Gastrocnemius medialis (tissue), 4 donors: ENCODE measurements around the gene JMJD1C. TPM values are rescaled to one million over a fixed set of nuclear protein-coding genes. Genes with fewer than 3 reads are reported as not detected.
A peak's percentile ranks its signal among the peaks of the same experiment; 100 is the strongest.

ENCODE experiments used
- ATAC-seq, 2 donors: fragments of 150-250 bp; one replicate each; pipeline ENCODE4 v1.9.1; 2016
- DNase-seq, 2 donors: peaks; one replicate each; pipeline ENCODE4 v3.0.0-alpha.2; 2019
- H3K27ac ChIP-seq, 4 donors: fragments of 200-600 bp; sonication (generic); 1 replicate in 1 of 4; 2 replicates in 3 of 4; pipeline ENCODE4 v1.5.1; 2016 to 2018; ENCODE audit warnings: mild to moderate bottlenecking in 2 of 4, moderate library complexity in 1 of 4
- H3K27me3 ChIP-seq, 3 donors: fragments of 200-600 bp; sonication (generic) in 2 of 3; 1 replicate in 1 of 3; 2 replicates in 2 of 3; pipeline versions ENCODE4 v1.5.1 to v1.6.0; 2016 to 2019; ENCODE audit warnings: mild to moderate bottlenecking in 1 of 3, moderate library complexity in 1 of 3
- H3K36me3 ChIP-seq, 2 donors: fragments of 200-600 bp; sonication (generic) in 1 of 2; one replicate each; pipeline ENCODE4 v1.5.1; 2017 to 2018
- H3K4me1 ChIP-seq, 2 donors: fragments of 200-600 bp; sonication (generic) in 1 of 2; one replicate each; pipeline ENCODE4 v1.5.1; 2016 to 2017; ENCODE audit warnings: mild to moderate bottlenecking in 2 of 2
- H3K4me3 ChIP-seq, 4 donors: fragments of 200-600 bp; sonication (generic) in 3 of 4; 1 replicate in 1 of 4; 2 replicates in 3 of 4; pipeline ENCODE4 v1.5.1; 2016 to 2019; ENCODE audit warnings: mild to moderate bottlenecking in 2 of 4
- H3K9me3 ChIP-seq, 3 donors: fragments of 200-600 bp; sonication (generic) in 2 of 3; 1 replicate in 1 of 3; 2 replicates in 2 of 3; pipeline ENCODE4 v1.5.1; 2016 to 2019
- CTCF ChIP-seq, 5 experiments: fragments of 450-650 bp in 3 of 5; fragments of 200-600 bp in 2 of 5; sonication (generic) in 2 of 5; IDR thresholded peaks in 4 of 5; conservative IDR thresholded peaks in 1 of 5; 1 replicate in 4 of 5; 2 replicates in 1 of 5; pipeline ENCODE4 v1.5.1; 2016 to 2019; ENCODE audit warnings: antibody characterized with exemption in 5 of 5, mild to moderate bottlenecking in 3 of 5, moderate library complexity in 3 of 5
- POLR2A ChIP-seq, 2 donors: fragments of 450-650 bp; IDR thresholded peaks; one replicate each; pipeline ENCODE4 v1.6.1; 2017; ENCODE audit warnings: antibody characterized with exemption in 2 of 2, mild to moderate bottlenecking in 2 of 2, moderate library complexity in 2 of 2
- in situ Hi-C, 4 donors: fragments of 200-750 bp; cut with MboI; loops; one replicate each; pipeline versions ENCODE4 v1.15.0 to v1.8.0; 2017; ENCODE audit warnings: low sequenced_read_pairs in 4 of 4
- intact Hi-C: fragments of 100-400 bp; cut with DNase I; formaldehyde crosslinking; loops from one replicate; pipeline ENCODE4 v1.15.1; 2023; ENCODE audit warnings: low total_unique reads
- total RNA-seq, 4 donors: library from RNA; depleted of rRNA; stranded (reverse); fragments of >200 nt; gene quantifications; one replicate each; pipeline versions ENCODE4 v1.1.0 to v1.2.3, GENCODE V29; 2016

The JMJD1C gene
- total RNA-seq, 4 donors from 2014 or later = 22.5 to 74.1 (median 46.9) TPM

DNA sequence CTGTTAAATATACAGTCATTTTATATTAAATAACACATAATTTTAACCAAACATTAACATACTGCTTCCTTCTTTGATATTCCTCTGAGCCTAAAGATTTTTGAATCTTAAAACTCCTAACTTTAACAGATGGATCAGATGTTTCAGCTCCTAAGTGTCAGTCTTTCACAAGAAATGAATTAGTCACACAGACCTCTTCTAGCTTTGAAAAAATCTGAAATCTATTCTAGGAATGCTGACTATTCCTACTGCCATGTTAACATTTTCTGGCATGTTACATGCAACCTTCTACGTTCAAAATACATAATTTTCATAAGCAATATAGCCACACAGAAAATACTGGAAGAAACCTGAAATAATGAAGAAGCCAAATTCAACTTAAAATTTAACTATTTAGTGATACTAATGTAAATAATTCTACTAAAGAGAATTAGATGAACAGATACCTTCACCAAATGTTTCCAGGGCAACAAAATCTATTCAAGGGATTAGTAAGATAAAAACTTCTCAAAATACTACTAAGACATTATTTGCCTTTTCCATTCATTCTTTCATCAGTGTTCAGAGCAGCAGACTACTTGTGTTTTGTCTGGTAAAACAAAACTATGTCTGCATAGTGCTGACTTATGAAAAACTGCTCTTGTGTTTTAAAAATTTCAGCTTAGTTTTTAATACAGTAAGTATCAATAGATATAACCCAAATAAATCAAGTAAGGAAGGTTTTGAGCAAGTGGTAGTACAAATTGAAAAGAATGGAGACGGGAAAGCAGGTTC, 9.2 kb downstream of the JMJD1C start:
- no peak overlapping the region for H3K4me3 ChIP-seq
- no peaks in the 10 kb centered on the region for H3K27me3 ChIP-seq
- in situ Hi-C loops (loop anchor here in 1 of 4 donors (25.0 kb wide), 1 partner anchor 244 kb away; no protein-coding TSS in a partner anchor), intact Hi-C loops (no loop called here)
- DNase-seq (no peak), ATAC-seq (peak; percentile 30 to 68)
- TF ChIP-seq POLR2A (IDR thresholded peaks at IDR 0.05) (no peak), CTCF (IDR thresholded peaks at IDR 0.05 in 4 of 5, conservative IDR thresholded peaks at IDR 0.05 in 1 of 5) (no peak)
- H3K4me1 ChIP-seq = peaks cover 17 to 18% of the 10 kb centered on the region in 2 donors
- no peaks in the 10 kb centered on the region for H3K9me3 ChIP-seq
- H3K27ac ChIP-seq = no peak overlapping the region
- H3K36me3 ChIP-seq = no peaks in the 10 kb centered on the region

DNA sequence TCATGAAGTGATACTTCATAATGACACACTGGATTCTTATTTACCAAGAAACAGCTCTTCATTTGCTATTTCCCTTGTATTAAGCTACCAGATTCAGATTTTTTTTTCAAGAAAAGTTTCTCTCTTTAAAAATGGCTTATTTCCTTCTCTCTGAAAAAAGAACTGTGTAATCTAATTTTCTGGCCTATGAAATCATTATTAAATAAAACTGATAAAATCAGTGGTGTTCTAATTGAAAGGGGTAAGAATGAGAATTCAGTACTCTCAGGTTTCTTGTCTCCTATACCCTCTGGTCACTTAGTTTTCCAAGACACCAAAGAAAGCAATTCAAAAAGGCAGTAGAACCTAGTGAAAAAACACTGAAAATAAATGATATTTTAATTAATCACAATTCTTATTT, 10.3 kb downstream of the JMJD1C start:
- DNase-seq = no peak
- Histone ChIP-seq H3K4me3 (no peak overlapping the region), H3K4me1 (peaks cover 17 to 18% of the 10 kb centered on the region in 2 donors), H3K9me3 (no peaks in the 10 kb centered on the region), H3K27ac (no peak overlapping the region), H3K36me3 (no peaks in the 10 kb centered on the region), H3K27me3 (no peaks in the 10 kb centered on the region)
- no peak for ATAC-seq
- TF ChIP-seq POLR2A (IDR thresholded peaks at IDR 0.05) (no peak), CTCF (IDR thresholded peaks at IDR 0.05 in 4 of 5, conservative IDR thresholded peaks at IDR 0.05 in 1 of 5) (no peak)
- intact Hi-C loops (no loop called here), in situ Hi-C loops (loop anchor here in 1 of 4 donors (25.0 kb wide), 1 partner anchor 243 kb away; no protein-coding TSS in a partner anchor)

- Histone ChIP-seq H3K4me3 (no peak overlapping the region), H3K36me3 (no peaks in the 10 kb centered on the region), H3K27me3 (no peaks in the 10 kb centered on the region), H3K4me1 (peaks cover 17 to 18% of the 10 kb centered on the region in 2 donors), H3K27ac (no peak overlapping the region), H3K9me3 (no peaks in the 10 kb centered on the region)
- in situ Hi-C loops = loop anchor here in 1 of 4 donors (25.0 kb wide), 1 partner anchor 242 kb away; no protein-coding TSS in a partner anchor
- intact Hi-C loops = no loop called here
- TF ChIP-seq POLR2A (IDR thresholded peaks at IDR 0.05) (no peak), CTCF (IDR thresholded peaks at IDR 0.05 in 4 of 5, conservative IDR thresholded peaks at IDR 0.05 in 1 of 5) (no peak)
- ATAC-seq = no peak
- DNase-seq = no peak
Measured at GRCh38 chr10:63454631-63455030, 11.1 kb downstream of the JMJD1C start.

DNA sequence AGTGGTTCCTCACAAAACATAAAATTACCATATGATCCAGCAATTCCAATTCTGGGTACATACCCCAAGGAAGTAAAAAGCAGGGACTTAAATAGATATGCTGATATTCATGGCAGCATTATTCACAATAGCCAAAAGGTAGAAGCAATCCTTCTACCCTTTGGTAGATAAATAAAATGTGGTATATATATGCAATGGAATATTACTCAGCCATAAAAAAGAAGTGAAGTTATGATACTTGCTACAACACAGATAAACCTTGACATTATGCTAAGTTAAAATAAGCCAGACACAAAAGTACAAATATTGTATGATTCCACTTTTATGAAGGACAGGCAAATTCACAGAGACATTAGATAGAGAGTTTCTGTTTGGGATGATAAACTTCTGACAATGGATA, 13.3 kb downstream of the JMJD1C start:
- intact Hi-C loops (no loop called here), in situ Hi-C loops (loop anchor here in 1 of 4 donors (25.0 kb wide), 1 partner anchor 240 kb away; no protein-coding TSS in a partner anchor)
- Histone ChIP-seq H3K27ac (no peak overlapping the region), H3K9me3 (no peaks in the 10 kb centered on the region), H3K36me3 (no peaks in the 10 kb centered on the region), H3K4me1 (peaks cover 13 to 21% of the 10 kb centered on the region in 2 donors), H3K27me3 (no peaks in the 10 kb centered on the region), H3K4me3 (no peak overlapping the region)
- TF ChIP-seq CTCF (IDR thresholded peaks at IDR 0.05 in 4 of 5, conservative IDR thresholded peaks at IDR 0.05 in 1 of 5) (no peak), POLR2A (IDR thresholded peaks at IDR 0.05) (no peak)
- no peak for ATAC-seq
- no peak for DNase-seq
